BLaER1 (cell line): ENCODE data around the gene CLDN7.

ENCODE experiments used
- H3K27ac ChIP-seq: shearing (Covaris generic); formaldehyde crosslinking; 2 replicates; pipeline ENCODE4 v1.8.1; 2022
- H3K27me3 ChIP-seq: shearing (Covaris generic); formaldehyde crosslinking; 2 replicates; pipeline ENCODE4 v1.8.1; 2022
- H3K36me3 ChIP-seq: shearing (Covaris generic); formaldehyde crosslinking; 2 replicates; pipeline ENCODE4 v1.8.1; 2022
- H3K4me1 ChIP-seq: shearing (Covaris generic); formaldehyde crosslinking; 2 replicates; pipeline ENCODE4 v1.8.1; 2022
- H3K4me2 ChIP-seq: shearing (Covaris generic); formaldehyde crosslinking; 2 replicates; pipeline ENCODE4 v1.8.1; 2022
- H3K4me3 ChIP-seq: shearing (Covaris generic); formaldehyde crosslinking; 2 replicates; pipeline ENCODE4 v1.8.1; 2022
- H3K9ac ChIP-seq: shearing (Covaris generic); formaldehyde crosslinking; 2 replicates; pipeline ENCODE4 v1.8.1; 2022
- H3K9me3 ChIP-seq: shearing (Covaris generic); formaldehyde crosslinking; 2 replicates; pipeline ENCODE4 v1.8.1; 2022
- H4K20me1 ChIP-seq: shearing (Covaris generic); formaldehyde crosslinking; 2 replicates; pipeline ENCODE4 v1.8.1; 2022
- Cebpa-rat ChIP-seq: shearing (Covaris generic); IDR thresholded peaks from 2 replicates; pipeline ENCODE4 v1.8.1; 2022

CLDN7 gene, protein sequence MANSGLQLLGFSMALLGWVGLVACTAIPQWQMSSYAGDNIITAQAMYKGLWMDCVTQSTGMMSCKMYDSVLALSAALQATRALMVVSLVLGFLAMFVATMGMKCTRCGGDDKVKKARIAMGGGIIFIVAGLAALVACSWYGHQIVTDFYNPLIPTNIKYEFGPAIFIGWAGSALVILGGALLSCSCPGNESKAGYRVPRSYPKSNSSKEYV

GRCh38 chr17:7262192-7262934 lies at the start of gene CLDN7:
Gene CLDN7 (minus strand): TSS chr17:7262478. CDS start chr17:7262043, 435 bp downstream.
- Histone ChIP-seq H3K27me3 (peaks cover 65% of the 10 kb centered on the region), H4K20me1 (peaks cover 52% of the 10 kb centered on the region), H3K4me2 (peak within 1 kb of the TSS; percentile 76), H3K9ac (0 out of 2 replicates have a peak within 1 kb of the TSS, but pooled peaks have one; percentile 34), H3K9me3 (no peaks in the 10 kb centered on the region), H3K4me3 (peak within 1 kb of the TSS; percentile 57), H3K27ac (no peak within 1 kb of the TSS), H3K36me3 (peaks cover 31% of the 10 kb centered on the region), H3K4me1 (peaks cover 29% of the 10 kb centered on the region)
- TF ChIP-seq Cebpa-rat = no peak

- Histone ChIP-seq H4K20me1 (peaks cover 70% of the 10 kb centered on the region), H3K9ac (peak overlapping the region; percentile 13; the same call in 1 of the 2 replicates), H3K27me3 (no peaks in the 10 kb centered on the region), H3K9me3 (no peaks in the 10 kb centered on the region), H3K4me1 (peaks cover 60% of the 10 kb centered on the region), H3K36me3 (peaks cover 56% of the 10 kb centered on the region), H3K4me3 (no peak overlapping the region), H3K27ac (no peak overlapping the region), H3K4me2 (no peak overlapping the region)
- no peak for TF ChIP-seq Cebpa-rat
Observed at GRCh38 chr17:7311110-7311705, 48.9 kb upstream of the CLDN7 start.

GRCh38 chr17:7309628-7310027 lies 47.4 kb upstream of the CLDN7 start:
- Histone ChIP-seq H3K27ac (no peak overlapping the region), H3K36me3 (peaks cover 50% of the 10 kb centered on the region), H3K9ac (0 out of 2 replicates have a peak overlapping the region, but pooled peaks have one; percentile 99), H3K27me3 (no peaks in the 10 kb centered on the region), H3K9me3 (no peaks in the 10 kb centered on the region), H3K4me1 (peaks cover 58% of the 10 kb centered on the region), H3K4me3 (peak overlapping the region; percentile 85), H4K20me1 (peaks cover 66% of the 10 kb centered on the region), H3K4me2 (peak overlapping the region; percentile 89)
- TF ChIP-seq Cebpa-rat = no peak

GRCh38 chr17:7308625-7309433 lies 46.6 kb upstream of the CLDN7 start:
- H3K36me3 ChIP-seq = peaks cover 47% of the 10 kb centered on the region
- no peaks in the 10 kb centered on the region for H3K27me3 ChIP-seq
- peaks cover 51% of the 10 kb centered on the region for H3K4me1 ChIP-seq
- H3K4me2 ChIP-seq = peak overlapping the region; percentile 89
- H3K27ac ChIP-seq = peak overlapping the region; percentile 98
- no peaks in the 10 kb centered on the region for H3K9me3 ChIP-seq
- peak overlapping the region; percentile 85 for H3K4me3 ChIP-seq
- no peak for TF ChIP-seq Cebpa-rat
- H3K9ac ChIP-seq = peak overlapping the region; percentile 99
- peaks cover 58% of the 10 kb centered on the region for H4K20me1 ChIP-seq

DNA sequence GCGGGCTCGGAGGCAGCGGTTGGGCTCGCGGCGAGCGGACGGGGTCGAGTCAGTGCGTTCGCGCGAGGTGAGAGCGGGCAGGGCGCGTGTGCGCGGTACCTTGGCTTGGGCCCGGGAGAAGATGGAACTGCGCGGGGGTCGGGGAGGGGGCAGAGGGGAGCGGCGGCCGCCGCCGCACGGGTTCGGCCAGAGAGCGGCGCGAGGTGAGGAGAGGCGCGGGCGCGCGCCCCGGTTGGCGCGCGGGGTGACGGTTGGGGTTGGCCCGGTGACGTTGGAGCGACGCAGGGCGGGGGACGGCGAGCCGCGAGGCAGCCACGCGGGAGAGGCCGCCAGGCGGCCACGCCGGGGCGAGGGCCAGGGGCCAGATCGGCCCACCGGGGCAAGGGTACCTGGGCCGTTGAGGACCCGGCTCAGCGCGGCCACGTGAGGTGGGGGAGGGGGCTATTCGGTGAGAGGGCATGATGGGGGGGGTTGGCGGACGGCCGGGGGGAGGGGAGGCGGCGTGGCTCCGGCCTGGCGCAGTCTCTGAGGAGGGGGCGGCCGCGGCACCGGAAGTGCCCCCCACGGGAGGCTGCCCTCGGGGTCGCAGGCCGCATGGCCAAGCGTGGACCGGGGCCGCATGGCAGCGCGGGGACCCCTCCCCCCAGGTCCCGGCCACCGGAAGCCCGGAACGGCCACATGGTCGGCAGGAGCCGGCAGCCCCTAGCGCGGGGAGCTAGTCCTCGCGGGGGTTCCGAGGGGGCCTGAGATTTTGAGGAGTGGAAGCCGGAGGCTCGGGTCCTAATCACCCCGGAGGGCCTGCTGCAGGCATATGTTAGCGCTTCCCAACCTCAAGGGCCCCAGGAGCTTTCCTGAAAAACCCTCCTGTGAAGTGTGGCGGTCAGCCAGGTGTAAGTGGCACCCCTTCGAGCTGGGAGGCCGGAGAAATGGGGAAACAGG lies 45.7 kb upstream of the CLDN7 start:
- H3K4me2 ChIP-seq = peak overlapping the region; percentile 89
- peaks cover 39% of the 10 kb centered on the region for H3K36me3 ChIP-seq
- peak overlapping the region; percentile 85 for H3K4me3 ChIP-seq
- H3K9me3 ChIP-seq = no peaks in the 10 kb centered on the region
- TF ChIP-seq Cebpa-rat = no peak
- no peaks in the 10 kb centered on the region for H3K27me3 ChIP-seq
- peaks cover 50% of the 10 kb centered on the region for H4K20me1 ChIP-seq
- H3K9ac ChIP-seq = peak overlapping the region; percentile 99
- peak overlapping the region; percentile 98 for H3K27ac ChIP-seq
- H3K4me1 ChIP-seq = peaks cover 42% of the 10 kb centered on the region

DNA sequence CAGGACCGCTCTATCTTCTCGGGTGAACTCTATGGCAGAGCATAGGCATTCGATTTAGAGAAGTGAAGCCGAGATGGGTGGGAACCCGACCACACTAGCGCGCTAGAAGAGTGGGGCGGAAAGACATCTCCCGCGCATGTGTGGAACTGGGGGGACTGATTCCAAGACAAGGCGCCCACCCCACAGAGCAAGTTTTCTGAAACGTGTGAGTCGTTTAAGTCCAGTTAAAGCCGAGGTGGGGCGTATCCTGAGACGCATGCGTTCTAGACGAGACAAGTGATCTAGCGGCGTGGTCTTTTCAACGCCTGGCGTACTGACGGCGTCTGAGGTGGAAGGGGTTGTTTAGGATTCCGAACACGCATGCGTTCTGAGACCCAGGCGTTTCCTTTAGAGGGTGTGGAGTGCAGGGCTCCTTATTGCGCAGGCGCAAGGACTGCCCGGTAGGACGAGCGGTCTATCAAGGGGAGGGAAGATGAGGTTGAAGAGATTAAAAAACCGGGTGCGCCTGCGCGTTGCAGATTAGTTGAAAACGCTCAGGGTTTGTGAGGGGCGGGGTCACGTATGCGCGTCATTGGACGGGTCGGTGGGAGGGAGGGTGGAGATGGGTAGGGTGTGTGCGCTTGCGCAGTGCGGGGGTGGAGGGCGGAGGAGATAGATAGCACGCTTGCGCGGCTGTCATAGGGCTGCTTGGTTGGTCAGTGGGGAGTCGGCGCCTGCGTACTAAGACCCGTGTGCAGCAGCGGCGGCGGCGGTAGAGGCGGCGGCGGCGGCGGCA lies 44.8 kb upstream of the CLDN7 start, which contains the start of gene EIF5A:
Gene EIF5A, plus strand, starts transcription at position 718 of the 775 bp plus-strand sequence. CDS start 2,008 bp downstream, outside the sequence.
- Histone ChIP-seq H3K9me3 (no peaks in the 10 kb centered on the region), H3K36me3 (peaks cover 30% of the 10 kb centered on the region), H3K4me1 (peaks cover 35% of the 10 kb centered on the region), H3K9ac (peak within 1 kb of the TSS; percentile 99), H3K27ac (peak within 1 kb of the TSS; percentile 98), H3K4me2 (peak within 1 kb of the TSS; percentile 89), H4K20me1 (peaks cover 41% of the 10 kb centered on the region), H3K4me3 (peak within 1 kb of the TSS; percentile 85), H3K27me3 (no peaks in the 10 kb centered on the region)
- no peak for TF ChIP-seq Cebpa-rat

- Histone ChIP-seq H3K9ac (no peak overlapping the region), H3K27ac (no peak overlapping the region), H4K20me1 (peaks cover 12% of the 10 kb centered on the region), H3K36me3 (peaks cover under 1% of the 10 kb centered on the region; the same call in 1 of the 2 replicates), H3K9me3 (no peaks in the 10 kb centered on the region), H3K27me3 (no peaks in the 10 kb centered on the region), H3K4me2 (no peak overlapping the region), H3K4me3 (no peak overlapping the region), H3K4me1 (peaks cover 11% of the 10 kb centered on the region)
- no peak for TF ChIP-seq Cebpa-rat
Observed at GRCh38 chr17:7304179-7304578, 41.9 kb upstream of the CLDN7 start.

- Histone ChIP-seq H3K9ac (no peak overlapping the region), H3K4me3 (peak overlapping the region; percentile 40)
Observed at GRCh38 chr17:7296189-7296861, 34.0 kb upstream of the CLDN7 start.

More at GRCh38 chr17:7296189-7296861, 34.0 kb upstream of the CLDN7 start:
- Histone ChIP-seq H4K20me1 (no peaks in the 10 kb centered on the region), H3K27ac (no peak overlapping the region), H3K9me3 (no peaks in the 10 kb centered on the region), H3K36me3 (no peaks in the 10 kb centered on the region), H3K4me2 (peak overlapping the region; percentile 85), H3K4me1 (peaks cover 42% of the 10 kb centered on the region), H3K27me3 (peaks cover 59% of the 10 kb centered on the region)
- no peak for TF ChIP-seq Cebpa-rat
